ENCODE data around the gene UBAC1.

DNA sequence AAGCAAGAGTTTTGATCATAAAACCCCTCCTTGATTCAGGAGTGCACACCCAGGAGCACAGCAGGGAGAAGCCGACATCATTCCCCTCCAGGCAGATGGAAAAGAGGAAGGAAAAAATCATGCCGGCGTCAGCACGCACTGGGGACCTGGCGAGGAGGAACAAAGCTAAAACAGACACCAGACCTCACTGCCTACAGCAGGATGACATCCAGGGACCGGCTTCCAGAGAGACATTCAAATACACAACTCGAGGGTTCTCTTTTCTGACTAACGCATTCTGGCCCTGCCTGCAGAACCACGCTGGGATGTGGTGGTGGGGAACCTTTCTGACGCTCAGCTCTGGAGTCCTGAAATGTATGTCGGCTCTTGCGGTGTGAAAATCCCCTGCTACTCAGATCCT lies 2.7 kb downstream of the UBAC1 start:
- TF ChIP-seq, protein P1, sequence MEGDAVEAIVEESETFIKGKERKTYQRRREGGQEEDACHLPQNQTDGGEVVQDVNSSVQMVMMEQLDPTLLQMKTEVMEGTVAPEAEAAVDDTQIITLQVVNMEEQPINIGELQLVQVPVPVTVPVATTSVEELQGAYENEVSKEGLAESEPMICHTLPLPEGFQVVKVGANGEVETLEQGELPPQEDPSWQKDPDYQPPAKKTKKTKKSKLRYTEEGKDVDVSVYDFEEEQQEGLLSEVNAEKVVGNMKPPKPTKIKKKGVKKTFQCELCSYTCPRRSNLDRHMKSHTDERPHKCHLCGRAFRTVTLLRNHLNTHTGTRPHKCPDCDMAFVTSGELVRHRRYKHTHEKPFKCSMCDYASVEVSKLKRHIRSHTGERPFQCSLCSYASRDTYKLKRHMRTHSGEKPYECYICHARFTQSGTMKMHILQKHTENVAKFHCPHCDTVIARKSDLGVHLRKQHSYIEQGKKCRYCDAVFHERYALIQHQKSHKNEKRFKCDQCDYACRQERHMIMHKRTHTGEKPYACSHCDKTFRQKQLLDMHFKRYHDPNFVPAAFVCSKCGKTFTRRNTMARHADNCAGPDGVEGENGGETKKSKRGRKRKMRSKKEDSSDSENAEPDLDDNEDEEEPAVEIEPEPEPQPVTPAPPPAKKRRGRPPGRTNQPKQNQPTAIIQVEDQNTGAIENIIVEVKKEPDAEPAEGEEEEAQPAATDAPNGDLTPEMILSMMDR (conservative IDR thresholded peaks at IDR 0.05 in 1 of 2, IDR thresholded peaks at IDR 0.05 in 1 of 2; ENCODE audit: extremely low read depth in 1 of 2, insufficient read depth in 1 of 2, low read depth in 1 of 2, low read length in 2 of 2), result no peak
- no peak for TF ChIP-seq EZH2 (IDR thresholded peaks at IDR 0.05; ENCODE audit: borderline replicate concordance, low read length)

Data from mammary epithelial cell (primary cell).